Measurements from ENCODE around the gene SLC25A28. TPM values are rescaled to one million over a fixed set of nuclear protein-coding genes. Genes with fewer than 3 reads are reported as not detected.

The SLC25A28 gene
- total RNA-seq, 6 experiments from 2014 or later: 17.1 to 33.8 (median 23.4) TPM

GRCh38 chr10:99656199-99657064 lies 36.2 kb upstream of the SLC25A28 start:
- no peaks in the 10 kb centered on the region for H3K9me3 ChIP-seq
- peaks cover 0 to 2% (median 0%) of the 10 kb centered on the region in 4 donors for H3K36me3 ChIP-seq
- intact Hi-C loops (cut with DNase I): no loop called here
- DNase-seq: no peak
- H3K27me3 ChIP-seq: no peaks in the 10 kb centered on the region
- H3K4me3 ChIP-seq: no peak overlapping the region
- WGBS (ENCODE audit: insufficient coverage, low coverage, low lambda C conversion rate, missing lambda C conversion rate): 0% methylated on average over 1 of the region's 1 CpG
- no peak overlapping the region for H3K27ac ChIP-seq
- no peaks in the 10 kb centered on the region for H3K4me1 ChIP-seq
- ATAC-seq: no peak
- TF ChIP-seq CTCF (IDR thresholded peaks at IDR 0.05) (no peak), POLR2A (IDR thresholded peaks at IDR 0.05) (no peak)

- H3K36me3 ChIP-seq: no peaks in the 10 kb centered on the region
- H3K27me3 ChIP-seq: no peaks in the 10 kb centered on the region
- no peaks in the 10 kb centered on the region for H3K4me1 ChIP-seq
- intact Hi-C loops (cut with DNase I): no loop called here
- ATAC-seq (no peak), DNase-seq (no peak)
- TF ChIP-seq POLR2A (IDR thresholded peaks at IDR 0.05): no peak
- TF ChIP-seq CTCF (IDR thresholded peaks at IDR 0.05): no peak
- H3K9me3 ChIP-seq: no peaks in the 10 kb centered on the region
- H3K4me3 ChIP-seq: no peak overlapping the region
- WGBS (ENCODE audit: insufficient coverage, low coverage, low lambda C conversion rate, missing lambda C conversion rate): 86% methylated on average over 9 of the region's 9 CpGs
- H3K27ac ChIP-seq: no peak overlapping the region
These were observed 34.3 kb upstream of the SLC25A28 start for GRCh38 chr10:99654390-99655175.

- ATAC-seq: peak in 1 of 4 donors; percentile 31
- H3K9me3 ChIP-seq: no peaks in the 10 kb centered on the region
- H3K27me3 ChIP-seq: no peaks in the 10 kb centered on the region
- no peak overlapping the region for H3K4me3 ChIP-seq
- intact Hi-C loops (cut with DNase I): no loop called here
- peaks cover 0 to 3% (median 0%) of the 10 kb centered on the region in 4 donors for H3K4me1 ChIP-seq
- no peak for DNase-seq
- TF ChIP-seq POLR2A (IDR thresholded peaks at IDR 0.05) (no peak), CTCF (IDR thresholded peaks at IDR 0.05) (no peak)
- no peaks in the 10 kb centered on the region for H3K36me3 ChIP-seq
- 83% methylated on average over 4 of the region's 4 CpGs for WGBS (ENCODE audit: insufficient coverage, low coverage, low lambda C conversion rate, missing lambda C conversion rate)
- H3K27ac ChIP-seq: no peak overlapping the region
These were observed 32.7 kb upstream of the SLC25A28 start for GRCh38 chr10:99652800-99653390.

GRCh38 chr10:99648717-99649116 lies 28.5 kb upstream of the SLC25A28 start:
- peaks cover 0 to 3% (median 1%) of the 10 kb centered on the region in 4 donors for H3K9me3 ChIP-seq
- H3K27ac ChIP-seq: no peak overlapping the region
- H3K27me3 ChIP-seq: no peaks in the 10 kb centered on the region
- TF ChIP-seq POLR2A (IDR thresholded peaks at IDR 0.05) (no peak), CTCF (IDR thresholded peaks at IDR 0.05) (no peak)
- WGBS (ENCODE audit: insufficient coverage, low coverage, low lambda C conversion rate, missing lambda C conversion rate): 0% methylated on average over 1 of the region's 1 CpG
- intact Hi-C loops (cut with DNase I): no loop called here
- no peaks in the 10 kb centered on the region for H3K36me3 ChIP-seq
- peaks cover 0 to 12% (median 0%) of the 10 kb centered on the region in 4 donors for H3K4me1 ChIP-seq
- ATAC-seq (no peak), DNase-seq (no peak)
- H3K4me3 ChIP-seq: no peak overlapping the region
